ENCODE measurements around the gene BCKDHB. TPM values are rescaled to one million over a fixed set of nuclear protein-coding genes. Genes with fewer than 3 reads are reported as not detected.

Gene BCKDHB
- total RNA-seq, 1 experiment from 2014 or later = 29.7 TPM

DNA sequence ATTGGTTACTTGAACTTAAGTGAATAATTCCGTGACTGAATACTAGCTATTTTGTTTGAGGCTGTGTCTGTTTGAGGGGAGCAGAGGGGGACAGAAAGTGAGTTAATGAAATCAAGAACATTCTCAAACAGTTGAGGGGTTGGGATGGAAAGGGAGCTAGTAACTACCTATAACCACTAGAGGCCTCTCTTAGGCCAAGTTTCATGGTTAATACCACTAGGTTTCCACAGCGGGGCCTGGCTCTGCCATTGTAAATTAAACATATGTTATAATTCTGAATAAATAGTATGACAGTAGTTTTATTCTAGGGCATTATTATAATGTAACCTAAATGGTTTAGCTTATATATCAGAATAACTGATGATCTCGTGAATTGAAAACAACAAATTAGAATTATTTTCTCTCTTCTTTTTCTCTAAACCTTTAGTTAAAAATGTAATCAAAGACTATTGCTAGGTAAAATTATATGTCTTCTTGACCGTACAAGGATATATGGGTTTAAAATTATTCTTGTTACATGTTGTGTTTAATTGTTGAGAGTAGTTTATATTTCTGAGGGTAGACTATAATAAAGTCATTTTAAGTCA, 108.1 kb downstream of the BCKDHB start:
- intact Hi-C loops (cut with micrococcal nuclease; ENCODE audit: unreplicated experiment) = loop anchor here (2.0 to 5.0 kb wide), 4 partner anchors 82 to 390 kb away; no protein-coding TSS in a partner anchor
- Mint-ChIP-seq H3K27ac (ENCODE audit: unreplicated experiment) (no peak overlapping the region), H3K36me3 (ENCODE audit: insufficient read depth, unreplicated experiment) (no peaks in the 10 kb centered on the region), H3K4me1 (ENCODE audit: low read depth, unreplicated experiment) (peaks cover 25% of the 10 kb centered on the region), H3K4me3 (ENCODE audit: unreplicated experiment) (no peak overlapping the region), H3K9me3 (ENCODE audit: unreplicated experiment) (peaks cover 9% of the 10 kb centered on the region), H3K27me3 (ENCODE audit: insufficient read depth, unreplicated experiment) (no peaks in the 10 kb centered on the region)
- H3K27me3 ChIP-seq (replicated peaks; ENCODE audit: control insufficient read depth, insufficient read depth, low read length) = no peaks in the 10 kb centered on the region
- TF ChIP-seq, protein P1, sequence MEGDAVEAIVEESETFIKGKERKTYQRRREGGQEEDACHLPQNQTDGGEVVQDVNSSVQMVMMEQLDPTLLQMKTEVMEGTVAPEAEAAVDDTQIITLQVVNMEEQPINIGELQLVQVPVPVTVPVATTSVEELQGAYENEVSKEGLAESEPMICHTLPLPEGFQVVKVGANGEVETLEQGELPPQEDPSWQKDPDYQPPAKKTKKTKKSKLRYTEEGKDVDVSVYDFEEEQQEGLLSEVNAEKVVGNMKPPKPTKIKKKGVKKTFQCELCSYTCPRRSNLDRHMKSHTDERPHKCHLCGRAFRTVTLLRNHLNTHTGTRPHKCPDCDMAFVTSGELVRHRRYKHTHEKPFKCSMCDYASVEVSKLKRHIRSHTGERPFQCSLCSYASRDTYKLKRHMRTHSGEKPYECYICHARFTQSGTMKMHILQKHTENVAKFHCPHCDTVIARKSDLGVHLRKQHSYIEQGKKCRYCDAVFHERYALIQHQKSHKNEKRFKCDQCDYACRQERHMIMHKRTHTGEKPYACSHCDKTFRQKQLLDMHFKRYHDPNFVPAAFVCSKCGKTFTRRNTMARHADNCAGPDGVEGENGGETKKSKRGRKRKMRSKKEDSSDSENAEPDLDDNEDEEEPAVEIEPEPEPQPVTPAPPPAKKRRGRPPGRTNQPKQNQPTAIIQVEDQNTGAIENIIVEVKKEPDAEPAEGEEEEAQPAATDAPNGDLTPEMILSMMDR (IDR thresholded peaks at IDR 0.05; ENCODE audit: insufficient read depth in 1 of 2, low read depth in 1 of 2, low read length in 1 of 2, severe bottlenecking in 1 of 2, unreplicated experiment in 1 of 2) = peak; percentile 71 to 78
- H3K4me1 ChIP-seq = peaks cover 36% of the 10 kb centered on the region
- no peaks in the 10 kb centered on the region for H3K9me3 ChIP-seq
- no TSS peak for BruUV-seq (replicated peaks)
- no peak overlapping the region for H3K4me3 ChIP-seq (ENCODE audit: low read depth, low read length)
- no peaks in the 10 kb centered on the region for H3K36me3 ChIP-seq (ENCODE audit: control insufficient read depth, insufficient read depth, low read length)
- peak in 1 of 2 experiments; percentile 33 for DNase-seq
- ChIA-PET CTCF (interaction anchor here (0.6 to 1.0 kb wide), 4 partner anchors 9 to 391 kb away, joined by 4 to 8 read pairs (median 6); partner anchors contain the start of gene BCKDHB), POLR2A (interaction anchor here (1.1 kb wide), 1 partner anchor 108 kb away, joined by 3 read pairs; no protein-coding TSS in a partner anchor)

DNA sequence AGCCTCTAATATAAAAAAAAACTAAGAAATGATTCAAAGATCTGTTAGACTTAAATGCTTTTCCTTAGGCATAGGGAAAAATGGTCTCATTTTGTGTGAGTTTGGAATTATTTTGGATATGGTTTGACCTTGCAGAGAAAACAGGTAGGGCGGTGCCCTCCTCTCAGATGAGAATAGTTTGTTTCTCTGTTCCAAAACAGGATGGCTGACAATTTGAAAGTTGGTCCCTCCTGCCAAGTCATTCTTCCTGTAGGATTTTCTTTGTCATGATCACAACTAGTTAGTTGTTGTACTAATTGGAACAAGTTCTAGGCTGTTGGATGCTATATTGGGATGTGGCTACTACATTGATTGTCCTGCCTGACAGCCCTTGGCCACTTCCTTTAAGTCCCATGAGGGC, 108.6 kb downstream of the BCKDHB start:
- H3K9me3 Mint-ChIP-seq (ENCODE audit: unreplicated experiment) = peaks cover 9% of the 10 kb centered on the region
- BruUV-seq (replicated peaks) = no TSS peak
- Histone ChIP-seq H3K27me3 (replicated peaks; ENCODE audit: control insufficient read depth, insufficient read depth, low read length) (no peaks in the 10 kb centered on the region), H3K4me3 (ENCODE audit: low read depth, low read length) (no peak overlapping the region), H3K4me1 (peaks cover 36% of the 10 kb centered on the region), H3K9me3 (no peaks in the 10 kb centered on the region), H3K36me3 (ENCODE audit: control insufficient read depth, insufficient read depth, low read length) (no peaks in the 10 kb centered on the region)
- POLR2A ChIA-PET = interaction anchor here (1.1 kb wide), 1 partner anchor 109 kb away, joined by 3 read pairs; no protein-coding TSS in a partner anchor
- H3K27me3 Mint-ChIP-seq (ENCODE audit: insufficient read depth, unreplicated experiment) = no peaks in the 10 kb centered on the region
- intact Hi-C loops (cut with micrococcal nuclease; ENCODE audit: unreplicated experiment) = loop anchor here (2.0 kb wide), 2 partner anchors 124 to 390 kb away; no protein-coding TSS in a partner anchor
- CTCF ChIA-PET = interaction anchor here (0.6 to 1.0 kb wide), 3 partner anchors 9 to 391 kb away, joined by 4 to 8 read pairs (median 7); partner anchors contain the start of gene BCKDHB
- no peak overlapping the region for H3K4me3 Mint-ChIP-seq (ENCODE audit: unreplicated experiment)
- H3K4me1 Mint-ChIP-seq (ENCODE audit: low read depth, unreplicated experiment) = peaks cover 25% of the 10 kb centered on the region
- DNase-seq = no peak
- H3K36me3 Mint-ChIP-seq (ENCODE audit: insufficient read depth, unreplicated experiment) = no peaks in the 10 kb centered on the region
- no peak overlapping the region for H3K27ac Mint-ChIP-seq (ENCODE audit: unreplicated experiment)
- TF ChIP-seq, protein P1 (IDR thresholded peaks at IDR 0.05; ENCODE audit: insufficient read depth in 1 of 2, low read depth in 1 of 2, low read length in 1 of 2, severe bottlenecking in 1 of 2, unreplicated experiment in 1 of 2) = no peak

DNA sequence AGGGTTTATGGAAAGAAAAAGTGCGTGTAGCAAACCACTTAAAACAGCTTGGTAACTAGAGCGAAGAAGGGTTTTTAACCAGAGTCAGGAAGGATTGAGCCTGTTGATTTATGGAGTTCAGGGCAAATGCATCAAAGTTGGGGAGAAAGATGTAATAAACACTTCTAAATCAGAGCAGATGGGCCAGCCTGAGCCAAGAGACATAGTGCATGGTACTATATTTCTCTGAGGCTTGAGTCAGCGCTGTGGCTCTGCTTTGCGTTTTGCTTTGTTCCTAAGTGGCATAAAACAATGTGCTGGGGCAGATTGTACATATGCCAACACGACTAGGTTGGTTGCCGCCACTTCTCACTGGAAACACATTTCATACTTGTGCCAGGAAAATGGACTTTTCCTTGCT, 111.3 kb downstream of the BCKDHB start:
- no peak overlapping the region for H3K4me3 ChIP-seq (ENCODE audit: low read depth, low read length)
- H3K36me3 ChIP-seq (ENCODE audit: control insufficient read depth, insufficient read depth, low read length) = no peaks in the 10 kb centered on the region
- Mint-ChIP-seq H3K4me1 (ENCODE audit: low read depth, unreplicated experiment) (peaks cover 13% of the 10 kb centered on the region), H3K27ac (ENCODE audit: unreplicated experiment) (no peak overlapping the region), H3K27me3 (ENCODE audit: insufficient read depth, unreplicated experiment) (no peaks in the 10 kb centered on the region), H3K36me3 (ENCODE audit: insufficient read depth, unreplicated experiment) (no peaks in the 10 kb centered on the region), H3K9me3 (ENCODE audit: unreplicated experiment) (no peaks in the 10 kb centered on the region), H3K4me3 (ENCODE audit: unreplicated experiment) (no peak overlapping the region)
- DNase-seq = no peak
- intact Hi-C loops (cut with micrococcal nuclease; ENCODE audit: unreplicated experiment) = no loop called here
- CTCF ChIA-PET = no interaction called here
- H3K27me3 ChIP-seq (replicated peaks; ENCODE audit: control insufficient read depth, insufficient read depth, low read length) = no peaks in the 10 kb centered on the region
- peaks cover 9% of the 10 kb centered on the region for H3K4me1 ChIP-seq
- H3K9me3 ChIP-seq = no peaks in the 10 kb centered on the region
- POLR2A ChIA-PET = no interaction called here
- TF ChIP-seq, protein P1 (IDR thresholded peaks at IDR 0.05; ENCODE audit: insufficient read depth in 1 of 2, low read depth in 1 of 2, low read length in 1 of 2, severe bottlenecking in 1 of 2, unreplicated experiment in 1 of 2) = no peak
- BruUV-seq (replicated peaks) = no TSS peak

All from Caco-2 (cell line).